Measurements from ENCODE around the gene WSB2.
A peak's percentile ranks its signal among the peaks of the same experiment; 100 is the strongest.

The WSB2 gene

GRCh38 chr12:118061011-118061872 lies at the start of gene WSB2:
TSS of gene WSB2 (minus strand) at chr12:118061179. CDS start at chr12:118061048, 131 bp downstream.
- Histone ChIP-seq H3K36me3 (ENCODE audit: control insufficient read depth, insufficient read depth, low read length) (no peaks in the 10 kb centered on the region), H3K9ac (peak within 1 kb of the TSS; percentile 71), H3K79me2 (no peaks in the 10 kb centered on the region), H3K27me3 (ENCODE audit: control insufficient read depth, insufficient read depth, low read length) (no peaks in the 10 kb centered on the region), H3K27ac (peak within 1 kb of the TSS; percentile 90), H2AFZ (peak within 1 kb of the TSS; percentile 91), H3K4me2 (ENCODE audit: low read length) (peak within 1 kb of the TSS; percentile 75), H3K4me3 (ENCODE audit: low read depth, low read length) (peak within 1 kb of the TSS; percentile 83), H3K9me3 (ENCODE audit: control insufficient read depth, low read length) (no peaks in the 10 kb centered on the region), H3K4me1 (peaks cover 8% of the 10 kb centered on the region)
- no peak for TF ChIP-seq CTCF (IDR thresholded peaks at IDR 0.05)

GRCh38 chr12:118109088-118109487 lies 48.1 kb upstream of the WSB2 start:
- no peaks in the 10 kb centered on the region for H3K9me3 ChIP-seq (ENCODE audit: control insufficient read depth, low read length)
- no peaks in the 10 kb centered on the region for H3K36me3 ChIP-seq (ENCODE audit: control insufficient read depth, insufficient read depth, low read length)
- no peak for TF ChIP-seq CTCF (IDR thresholded peaks at IDR 0.05)
- H2AFZ ChIP-seq: no peak overlapping the region
- no peaks in the 10 kb centered on the region for H3K4me1 ChIP-seq
- H3K4me3 ChIP-seq (ENCODE audit: low read depth, low read length): no peak overlapping the region
- H3K9ac ChIP-seq: no peak overlapping the region
- H3K4me2 ChIP-seq (ENCODE audit: low read length): no peak overlapping the region
- H3K79me2 ChIP-seq: no peaks in the 10 kb centered on the region
- no peaks in the 10 kb centered on the region for H3K27me3 ChIP-seq (ENCODE audit: control insufficient read depth, insufficient read depth, low read length)
- H3K27ac ChIP-seq: no peak overlapping the region

- no peak overlapping the region for H3K4me3 ChIP-seq (ENCODE audit: low read depth, low read length)
- H3K36me3 ChIP-seq (ENCODE audit: control insufficient read depth, insufficient read depth, low read length): no peaks in the 10 kb centered on the region
- no peak overlapping the region for H3K27ac ChIP-seq
- no peak overlapping the region for H2AFZ ChIP-seq
- H3K79me2 ChIP-seq: no peaks in the 10 kb centered on the region
- no peak for TF ChIP-seq CTCF (IDR thresholded peaks at IDR 0.05)
- no peaks in the 10 kb centered on the region for H3K4me1 ChIP-seq
- no peaks in the 10 kb centered on the region for H3K9me3 ChIP-seq (ENCODE audit: control insufficient read depth, low read length)
- H3K27me3 ChIP-seq (ENCODE audit: control insufficient read depth, insufficient read depth, low read length): no peaks in the 10 kb centered on the region
- no peak overlapping the region for H3K4me2 ChIP-seq (ENCODE audit: low read length)
- H3K9ac ChIP-seq: no peak overlapping the region
Observed at GRCh38 chr12:118107694-118108093, 46.7 kb upstream of the WSB2 start.

- Histone ChIP-seq H3K79me2 (no peaks in the 10 kb centered on the region), H3K9me3 (ENCODE audit: control insufficient read depth, low read length) (no peaks in the 10 kb centered on the region), H3K27me3 (ENCODE audit: control insufficient read depth, insufficient read depth, low read length) (no peaks in the 10 kb centered on the region), H3K4me2 (ENCODE audit: low read length) (no peak overlapping the region), H3K36me3 (ENCODE audit: control insufficient read depth, insufficient read depth, low read length) (no peaks in the 10 kb centered on the region), H3K4me3 (ENCODE audit: low read depth, low read length) (no peak overlapping the region), H2AFZ (no peak overlapping the region), H3K4me1 (peaks cover 3% of the 10 kb centered on the region), H3K27ac (no peak overlapping the region), H3K9ac (no peak overlapping the region)
- no peak for TF ChIP-seq CTCF (IDR thresholded peaks at IDR 0.05)
Observed at GRCh38 chr12:118107011-118107410, 46.0 kb upstream of the WSB2 start.
